Stomach smooth muscle (tissue), 2 donors: Measurements from ENCODE around the gene ANK2.

Experiments
- H3K27ac ChIP-seq: one replicate; pipeline ENCODE4 v1.7.0; 2013; ENCODE audit warnings: mild to moderate bottlenecking, low read length, inconsistent platforms
- H3K27me3 ChIP-seq, 2 donors: one replicate each; pipeline ENCODE4 v1.7.0; 2013; ENCODE audit warnings: low read length in 2 of 2; ENCODE audit not compliant: insufficient read depth in 2 of 2, control insufficient read depth in 1 of 2
- H3K36me3 ChIP-seq, 2 donors: one replicate each; pipeline ENCODE4 v1.7.0; 2013; ENCODE audit warnings: low read length in 2 of 2; ENCODE audit not compliant: control insufficient read depth in 2 of 2, insufficient read depth in 2 of 2
- H3K4me1 ChIP-seq: one replicate; pipeline ENCODE4 v1.7.0; 2013; ENCODE audit warnings: low read length; ENCODE audit not compliant: control insufficient read depth, insufficient read depth
- H3K4me3 ChIP-seq, 2 donors: one replicate each; pipeline ENCODE4 v1.7.0; 2013; ENCODE audit warnings: low read length in 2 of 2
- H3K9ac ChIP-seq, 2 donors: one replicate each; pipeline ENCODE4 v1.7.0; 2013; ENCODE audit warnings: low read length in 2 of 2, mild to moderate bottlenecking in 1 of 2
- H3K9me3 ChIP-seq, 2 donors: one replicate each; pipeline ENCODE4 v1.7.0; 2013; ENCODE audit warnings: low read length in 2 of 2; ENCODE audit not compliant: control insufficient read depth in 2 of 2
- donor health status: healthy.
- donor health status: Pancreatic carcinoma.

ANK2 gene

GRCh38 chr4:113278324-113278934 is 229.0 kb downstream of the ANK2 start:
- Histone ChIP-seq H3K4me3 (no peak overlapping the region), H3K27me3 (no peaks in the 10 kb centered on the region), H3K27ac (no peak overlapping the region), H3K4me1 (no peaks in the 10 kb centered on the region), H3K9ac (no peak overlapping the region), H3K9me3 (no peaks in the 10 kb centered on the region), H3K36me3 (peaks cover 10% of the 10 kb centered on the region in 2 donors)

GRCh38 chr4:113285501-113285900 is 236.0 kb downstream of the ANK2 start:
- Histone ChIP-seq H3K9me3 (no peaks in the 10 kb centered on the region), H3K4me1 (no peaks in the 10 kb centered on the region), H3K9ac (no peak overlapping the region), H3K4me3 (no peak overlapping the region), H3K27ac (no peak overlapping the region), H3K27me3 (no peaks in the 10 kb centered on the region), H3K36me3 (peaks cover 10 to 14% of the 10 kb centered on the region in 2 donors)

- peaks cover 15% of the 10 kb centered on the region for H3K4me1 ChIP-seq
- peaks cover 5 to 7% of the 10 kb centered on the region in 2 donors for H3K36me3 ChIP-seq
- no peaks in the 10 kb centered on the region for H3K27me3 ChIP-seq
- no peak overlapping the region for H3K4me3 ChIP-seq
- H3K9ac ChIP-seq, result no peak overlapping the region
- H3K27ac ChIP-seq, result no peak overlapping the region
- no peaks in the 10 kb centered on the region for H3K9me3 ChIP-seq
These were observed 238.8 kb downstream of the ANK2 start for GRCh38 chr4:113288257-113288656.

- no peak overlapping the region for H3K27ac ChIP-seq
- no peak overlapping the region for H3K4me3 ChIP-seq
- no peaks in the 10 kb centered on the region for H3K27me3 ChIP-seq
These were observed 239.2 kb downstream of the ANK2 start for GRCh38 chr4:113288696-113289095.

GRCh38 chr4:113289766-113290165 is 240.3 kb downstream of the ANK2 start:
- Histone ChIP-seq H3K4me3 (no peak overlapping the region), H3K27me3 (no peaks in the 10 kb centered on the region), H3K9ac (no peak overlapping the region), H3K9me3 (no peaks in the 10 kb centered on the region), H3K36me3 (peaks cover 5 to 7% of the 10 kb centered on the region in 2 donors), H3K27ac (no peak overlapping the region), H3K4me1 (peaks cover 24% of the 10 kb centered on the region)

More at GRCh38 chr4:113288696-113289095, 239.2 kb downstream of the ANK2 start:
- Histone ChIP-seq H3K9me3 (no peaks in the 10 kb centered on the region), H3K4me1 (peaks cover 16% of the 10 kb centered on the region), H3K9ac (no peak overlapping the region), H3K36me3 (peaks cover 5 to 7% of the 10 kb centered on the region in 2 donors)

- Histone ChIP-seq H3K27me3 (no peaks in the 10 kb centered on the region), H3K9ac (no peak overlapping the region), H3K9me3 (no peaks in the 10 kb centered on the region), H3K4me1 (peaks cover 24% of the 10 kb centered on the region), H3K27ac (no peak overlapping the region), H3K4me3 (no peak overlapping the region), H3K36me3 (peaks cover 2 to 4% of the 10 kb centered on the region in 2 donors)
These were observed 241.2 kb downstream of the ANK2 start for GRCh38 chr4:113290666-113291065.

- Histone ChIP-seq H3K4me3 (peak overlapping the region; percentile 58 to 70), H3K36me3 (peaks cover 2 to 4% of the 10 kb centered on the region in 2 donors), H3K9ac (peak overlapping the region; percentile 52 to 66), H3K9me3 (no peaks in the 10 kb centered on the region), H3K27ac (peak overlapping the region; percentile 89), H3K27me3 (no peaks in the 10 kb centered on the region), H3K4me1 (peaks cover 24% of the 10 kb centered on the region)
These were observed 243.1 kb downstream of the ANK2 start for GRCh38 chr4:113292371-113293042.

GRCh38 chr4:113293043-113293560 is 243.6 kb downstream of the ANK2 start:
- no peaks in the 10 kb centered on the region for H3K36me3 ChIP-seq
- H3K27me3 ChIP-seq, result no peaks in the 10 kb centered on the region
- peak overlapping the region; percentile 58 to 70 for H3K4me3 ChIP-seq
- no peaks in the 10 kb centered on the region for H3K9me3 ChIP-seq
- peak overlapping the region; percentile 52 to 66 for H3K9ac ChIP-seq
- H3K27ac ChIP-seq, result peak overlapping the region; percentile 89
- peaks cover 24% of the 10 kb centered on the region for H3K4me1 ChIP-seq

GRCh38 chr4:113293674-113294073 is 244.2 kb downstream of the ANK2 start:
- no peaks in the 10 kb centered on the region for H3K27me3 ChIP-seq
- H3K4me1 ChIP-seq, result peaks cover 24% of the 10 kb centered on the region
- H3K4me3 ChIP-seq, result peak overlapping the region; percentile 58 to 70
- peak overlapping the region; percentile 89 for H3K27ac ChIP-seq
- no peaks in the 10 kb centered on the region for H3K9me3 ChIP-seq
- no peaks in the 10 kb centered on the region for H3K36me3 ChIP-seq
- peak overlapping the region; percentile 52 to 66 for H3K9ac ChIP-seq

- H3K9ac ChIP-seq, result no peak overlapping the region
- no peaks in the 10 kb centered on the region for H3K27me3 ChIP-seq
- H3K4me3 ChIP-seq, result peak overlapping the region in 1 of 2 donors; percentile 9
- no peak overlapping the region for H3K27ac ChIP-seq
- H3K9me3 ChIP-seq, result no peaks in the 10 kb centered on the region
- no peaks in the 10 kb centered on the region for H3K36me3 ChIP-seq
- H3K4me1 ChIP-seq, result peaks cover 24% of the 10 kb centered on the region
These were observed 245.5 kb downstream of the ANK2 start for GRCh38 chr4:113294908-113295307.

GRCh38 chr4:113300471-113300928 is 251.0 kb downstream of the ANK2 start:
- H3K9me3 ChIP-seq, result no peaks in the 10 kb centered on the region
- no peak overlapping the region for H3K27ac ChIP-seq
- no peak overlapping the region for H3K9ac ChIP-seq
- H3K4me3 ChIP-seq, result no peak overlapping the region
- no peaks in the 10 kb centered on the region for H3K36me3 ChIP-seq
- no peaks in the 10 kb centered on the region for H3K4me1 ChIP-seq
- H3K27me3 ChIP-seq, result no peaks in the 10 kb centered on the region
